NCI-H1048 (cell line): ENCODE data around the gene SOWAHA.
A peak's percentile ranks its signal among the peaks of the same experiment; 100 is the strongest.

Experiments
- DNase-seq: peaks from one replicate; lab custom pipeline; 2025; lab: John Stamatoyannopoulos, UW

SOWAHA gene

DNA sequence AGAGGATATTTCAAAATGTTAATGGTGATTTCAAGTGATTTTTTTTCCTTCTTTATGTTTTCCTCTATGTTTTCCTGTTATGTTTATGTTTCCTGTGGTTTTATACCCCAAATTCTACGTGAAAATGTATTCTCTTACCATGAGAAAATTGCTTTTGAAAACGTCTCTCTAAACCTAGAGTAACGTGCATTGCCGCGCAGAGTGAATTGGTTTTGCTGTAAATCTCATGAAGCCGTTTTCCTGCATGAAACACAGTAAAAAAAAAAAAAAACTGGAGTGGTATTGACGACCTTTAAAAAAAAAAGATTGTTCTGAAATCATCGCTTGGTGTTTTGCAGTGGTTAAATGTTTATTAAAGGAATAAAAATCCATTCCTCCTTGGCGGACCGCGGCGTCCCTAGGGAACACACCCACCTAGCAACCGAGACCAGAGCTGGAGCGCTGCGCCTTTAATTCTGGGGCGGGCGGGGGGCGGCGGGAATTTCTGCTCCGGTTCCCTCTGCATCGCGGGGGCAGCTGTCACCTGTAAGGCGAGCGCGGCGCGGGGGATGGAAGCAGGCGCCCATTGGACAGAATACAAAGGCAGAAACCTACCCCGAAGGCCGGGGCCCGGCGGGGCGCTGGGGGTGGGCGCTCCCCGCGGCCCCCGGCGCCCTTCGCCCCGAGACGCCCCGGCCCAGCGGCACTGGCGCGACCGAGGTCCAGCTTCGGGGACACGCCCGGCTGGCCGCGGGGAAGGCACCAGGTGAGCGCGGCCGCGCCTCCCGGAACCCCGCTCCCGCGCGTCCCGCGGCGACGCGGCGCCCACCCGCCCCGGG is at the start of gene SOWAHA:
TSS of gene SOWAHA (plus strand) at position 522 of the 818 bp plus-strand sequence. CDS start 320 bp downstream, outside the sequence.
- DNase-seq, result no peak

DNA sequence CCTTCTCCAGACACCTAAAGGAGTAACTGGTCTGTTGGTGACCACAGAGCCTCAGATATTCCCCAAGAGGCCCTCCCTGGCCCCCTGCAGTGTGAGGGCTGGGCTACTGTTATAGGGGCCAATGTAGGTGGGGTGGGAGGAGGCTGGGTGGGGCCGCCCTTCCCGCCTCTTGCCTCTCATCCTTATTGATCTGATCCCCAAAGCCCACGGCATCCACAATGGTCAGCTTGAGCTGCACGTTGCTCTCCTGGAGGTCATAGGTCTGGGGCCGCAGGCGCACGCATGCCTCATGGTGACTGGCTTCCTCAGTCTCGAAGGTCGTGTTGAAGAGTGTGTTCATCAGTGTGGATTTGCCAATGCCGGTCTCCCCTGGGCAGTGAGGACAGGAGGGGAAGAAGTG is 49.1 kb upstream of the SOWAHA start:
- DNase-seq, result no peak

DNA sequence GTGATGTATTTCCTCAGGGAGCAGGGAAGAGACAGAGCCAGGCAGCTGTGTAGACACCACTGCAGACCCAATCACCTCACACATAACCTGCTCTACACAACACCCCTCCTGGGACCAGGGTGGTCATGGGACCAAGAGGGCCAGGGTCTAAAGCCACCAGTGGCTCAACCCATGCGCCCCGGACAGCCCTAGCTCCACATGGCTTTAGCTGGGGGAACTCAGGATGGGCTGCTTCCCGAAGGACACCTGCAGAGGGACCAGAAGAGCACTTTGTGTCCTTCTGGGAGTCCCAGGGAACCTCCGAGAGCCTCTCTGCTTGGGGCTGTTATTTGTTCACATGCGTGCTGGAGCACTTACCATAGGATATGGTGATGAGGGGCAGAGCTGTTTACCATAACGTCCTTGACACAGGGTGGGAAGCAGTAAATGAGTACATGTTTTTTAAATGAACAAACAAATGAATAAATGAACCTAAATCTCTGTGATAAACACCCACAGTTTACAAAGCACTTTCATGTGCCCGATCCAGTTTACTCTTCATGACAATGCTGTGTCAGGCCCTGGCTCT is 48.3 kb upstream of the SOWAHA start:
- DNase-seq, result no peak

DNA sequence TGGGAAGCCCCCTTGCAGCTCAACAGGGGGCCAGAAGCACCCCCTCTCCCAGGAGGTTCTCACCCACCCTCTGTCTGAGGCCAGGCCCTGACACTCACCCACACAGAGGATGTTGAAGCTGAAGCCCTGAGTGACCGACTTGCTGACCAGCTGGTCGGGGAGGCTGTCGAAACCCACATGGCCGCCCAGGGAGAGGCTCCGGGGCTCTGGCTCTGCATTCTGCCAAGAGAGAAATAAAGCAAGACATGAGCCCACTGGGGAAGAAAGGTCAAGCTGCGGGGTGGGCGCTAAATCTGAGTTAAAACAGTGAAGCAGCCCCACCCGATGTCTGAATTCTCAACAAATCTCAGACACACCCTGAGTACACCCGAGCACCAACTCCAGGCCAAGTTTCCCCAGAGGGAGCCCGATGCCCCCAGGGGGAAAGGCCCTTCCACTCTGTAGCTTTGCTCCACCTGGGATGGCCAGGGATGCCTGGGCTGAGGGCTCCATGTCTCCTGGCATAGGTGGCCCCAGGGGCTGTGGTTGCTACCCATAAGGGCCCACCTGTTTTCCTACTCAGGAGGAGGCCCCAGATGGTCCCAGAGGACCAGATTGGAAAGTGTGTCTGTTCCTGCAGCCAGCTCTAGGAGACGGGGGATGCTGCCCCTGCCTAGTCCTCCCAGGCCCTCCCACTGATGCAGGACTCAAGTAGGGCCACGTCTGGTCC is 47.6 kb upstream of the SOWAHA start:
- no peak for DNase-seq

DNA sequence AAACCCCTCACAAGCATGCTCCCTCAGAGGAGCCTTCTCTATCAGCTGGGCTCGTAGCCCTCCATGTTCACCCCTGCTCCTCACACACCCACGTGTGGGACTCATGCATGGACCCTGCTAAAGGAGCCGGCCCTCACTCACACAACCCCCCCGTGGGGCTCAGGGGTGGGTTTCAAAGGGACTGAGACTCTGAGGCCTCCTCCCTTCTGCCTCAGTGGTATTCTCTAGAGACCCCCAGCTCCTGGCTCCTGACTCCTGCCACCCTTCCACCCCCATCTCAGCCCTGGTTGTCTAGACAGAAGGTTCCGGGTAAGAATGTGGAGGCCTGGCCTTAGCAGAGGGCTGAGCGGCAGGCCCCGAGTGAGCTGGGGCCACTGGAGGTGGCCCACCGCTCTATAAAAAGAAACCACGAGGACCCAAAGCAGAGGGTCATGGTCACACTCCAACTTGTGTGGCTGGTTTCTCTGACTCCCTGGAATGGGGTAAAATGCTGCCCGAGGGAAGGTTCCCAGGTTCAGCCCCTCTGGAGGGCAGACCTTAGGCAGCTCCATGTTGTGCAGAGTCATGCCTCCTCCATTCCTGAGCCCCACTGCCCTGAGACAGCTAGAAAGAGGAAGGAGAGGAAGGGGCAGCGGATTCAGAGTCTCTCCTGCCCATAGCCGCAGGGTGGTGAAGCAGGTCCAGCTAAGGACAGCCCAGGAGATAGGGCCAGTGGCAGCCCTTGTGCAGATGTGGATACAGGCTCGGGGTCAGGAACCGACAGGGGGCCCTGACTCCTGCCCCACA is 46.9 kb upstream of the SOWAHA start:
- DNase-seq, result no peak

DNA sequence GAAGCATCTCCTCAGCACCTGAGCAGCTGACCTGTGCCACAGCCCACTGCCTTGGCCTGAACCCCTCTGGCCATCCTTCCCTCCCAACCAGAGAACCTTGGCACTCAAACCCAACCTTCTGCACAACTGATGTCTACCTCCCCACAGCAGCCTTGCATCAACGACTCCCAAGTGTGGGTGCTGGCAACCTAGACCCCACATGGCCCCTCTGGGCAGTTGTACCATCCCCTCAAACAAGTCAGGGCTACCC is 46.4 kb upstream of the SOWAHA start:
- DNase-seq, result no peak

DNA sequence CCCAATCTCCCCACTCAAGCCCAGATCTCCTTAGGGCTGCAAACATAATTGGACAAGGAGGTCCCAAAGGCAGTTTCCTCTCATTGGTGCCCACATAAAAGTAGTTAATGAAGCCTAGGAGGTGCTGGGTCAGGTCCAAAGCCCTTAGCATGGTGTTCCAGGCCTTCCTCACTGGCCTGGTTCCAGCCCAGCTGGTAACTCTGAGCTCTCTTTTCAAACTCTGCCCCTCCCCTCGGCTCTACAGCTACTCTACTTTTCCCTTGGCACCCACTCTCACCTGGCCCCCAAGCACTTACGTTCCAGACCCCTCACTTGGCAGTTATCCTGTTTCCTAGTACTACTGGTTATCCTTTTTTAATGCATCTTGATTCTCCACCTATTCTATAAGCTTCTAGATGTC is 46.0 kb upstream of the SOWAHA start:
- no peak for DNase-seq

DNA sequence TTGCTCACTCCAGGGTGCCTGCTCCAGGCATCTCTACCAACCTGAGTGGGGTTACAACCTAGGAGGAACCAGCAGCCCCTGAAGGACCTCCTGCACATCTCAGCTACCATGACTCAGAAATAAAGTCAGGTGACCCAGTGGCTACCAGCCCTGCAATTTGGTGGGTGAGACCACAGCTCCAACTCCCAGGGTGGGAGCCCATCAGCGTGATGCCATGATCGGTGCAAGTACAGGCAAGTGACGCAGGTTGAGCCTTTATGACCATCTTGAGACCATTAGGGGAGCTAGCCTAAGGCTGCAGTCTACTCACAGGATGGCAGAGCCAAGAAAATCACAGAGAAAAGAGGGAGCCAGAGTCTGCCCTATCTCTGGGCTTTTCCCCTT is 44.6 kb upstream of the SOWAHA start:
- DNase-seq, result no peak

DNA sequence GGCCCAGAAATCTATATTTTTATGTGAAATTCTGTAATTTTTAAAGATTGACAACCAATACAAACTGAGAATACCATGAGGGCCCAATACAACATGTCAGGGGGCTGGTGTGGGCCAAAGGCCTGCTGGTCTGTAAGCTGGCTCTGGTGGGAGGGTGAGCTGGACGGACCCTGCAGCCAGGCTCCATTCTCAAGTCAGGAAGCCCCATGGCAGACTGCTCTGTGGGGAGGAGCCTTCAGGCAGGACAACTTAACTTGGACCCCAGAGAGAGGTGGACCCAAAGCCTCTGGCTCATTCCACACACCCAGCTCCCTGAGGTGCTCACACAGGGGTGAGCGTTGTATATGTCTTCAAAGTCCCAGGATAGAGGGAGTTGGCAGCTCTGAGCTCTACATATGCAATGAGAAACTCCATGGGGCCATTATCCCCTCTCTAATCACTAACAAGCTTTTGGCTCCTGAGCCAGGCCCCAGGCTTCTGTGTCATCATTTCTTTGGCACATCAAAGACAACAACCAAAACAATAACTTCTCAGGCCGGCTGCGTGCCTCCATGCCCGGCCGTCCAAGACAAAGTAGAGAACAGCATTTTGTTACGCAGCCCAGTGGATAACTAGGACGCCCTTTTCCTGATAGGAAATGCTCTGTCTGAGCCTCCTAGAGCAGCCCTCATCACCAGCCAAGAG is 42.5 kb upstream of the SOWAHA start:
- DNase-seq, result no peak

DNA sequence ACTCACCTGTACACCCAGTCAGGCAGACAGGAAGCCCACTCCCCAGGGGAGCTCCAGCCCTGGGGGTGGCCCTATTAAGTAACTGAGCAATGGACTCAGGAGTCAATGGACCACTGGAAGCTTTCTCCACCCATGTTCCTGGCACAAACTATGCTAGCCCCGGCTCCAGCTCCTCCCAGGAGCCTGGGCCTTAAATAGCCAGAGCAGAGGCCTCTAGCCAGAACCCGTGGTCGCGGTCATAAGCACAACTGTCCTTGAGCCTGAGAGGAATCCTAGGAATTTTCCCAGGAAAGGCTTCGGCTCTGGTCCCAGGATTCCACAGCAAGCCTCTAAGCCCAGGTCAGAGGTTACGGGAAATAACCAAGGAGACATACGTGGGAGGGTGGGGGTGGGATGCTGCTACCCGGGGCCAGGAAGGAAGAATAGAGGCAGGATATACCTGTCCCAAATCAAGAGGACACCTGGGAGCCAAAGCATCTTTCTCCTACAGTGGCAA is 41.6 kb upstream of the SOWAHA start:
- DNase-seq, result no peak

DNA sequence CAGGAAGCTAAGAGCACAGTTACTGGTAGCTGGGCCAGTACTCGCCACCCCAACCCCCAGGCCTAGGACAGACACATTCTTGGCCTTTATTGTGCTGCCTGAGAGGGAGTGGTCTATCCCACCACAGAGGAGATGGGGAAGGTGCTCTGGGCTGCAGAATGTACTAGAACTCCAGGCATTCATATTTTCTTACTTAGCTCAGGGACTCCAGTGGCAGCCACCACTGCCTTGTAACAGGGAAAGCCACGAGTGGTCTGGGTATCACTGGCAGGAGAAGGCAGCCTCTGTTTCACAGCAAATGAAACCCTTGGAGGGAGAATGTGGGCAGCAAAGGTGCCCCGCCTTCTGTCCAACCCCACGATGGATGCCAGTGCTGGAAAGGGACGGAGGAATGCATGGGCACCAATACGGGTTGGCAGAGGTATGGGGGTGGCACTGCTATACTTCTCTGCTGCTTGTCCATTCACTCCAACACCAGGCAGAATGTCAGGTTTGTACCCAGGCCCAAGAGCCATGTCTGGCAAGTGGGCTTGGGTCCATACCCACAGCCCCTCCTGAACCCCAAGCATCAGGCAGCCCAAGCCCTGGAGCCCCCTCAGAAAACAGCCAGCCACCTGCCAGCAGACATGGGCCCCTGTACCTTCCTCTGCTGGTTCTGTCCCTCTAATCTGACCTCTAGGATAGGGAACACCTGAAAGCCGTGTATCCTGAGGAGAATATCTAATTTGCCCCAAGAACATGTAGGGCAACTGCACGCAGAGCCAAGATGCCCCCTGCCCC is 40.6 kb upstream of the SOWAHA start:
- DNase-seq, result no peak

DNA sequence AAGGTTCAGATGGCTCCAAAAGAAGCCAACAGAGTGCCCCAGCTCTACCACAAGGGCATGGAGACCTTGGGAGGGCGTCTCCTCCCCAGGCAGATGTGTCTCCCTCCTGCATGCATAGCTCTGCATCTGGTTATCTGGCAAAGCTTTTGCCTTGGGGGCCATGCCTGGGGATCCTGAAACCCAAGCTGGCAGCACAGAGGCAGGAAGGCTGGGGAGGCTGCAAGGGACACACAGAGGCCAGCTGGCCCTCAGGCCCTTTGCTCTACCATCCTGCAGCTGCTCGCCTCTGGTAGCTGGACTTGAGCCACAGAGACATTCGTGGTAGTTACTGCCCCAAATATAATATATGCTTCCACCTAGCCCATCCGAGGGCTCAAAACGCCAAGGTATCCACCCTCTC is 40.0 kb upstream of the SOWAHA start:
- DNase-seq, result no peak

DNA sequence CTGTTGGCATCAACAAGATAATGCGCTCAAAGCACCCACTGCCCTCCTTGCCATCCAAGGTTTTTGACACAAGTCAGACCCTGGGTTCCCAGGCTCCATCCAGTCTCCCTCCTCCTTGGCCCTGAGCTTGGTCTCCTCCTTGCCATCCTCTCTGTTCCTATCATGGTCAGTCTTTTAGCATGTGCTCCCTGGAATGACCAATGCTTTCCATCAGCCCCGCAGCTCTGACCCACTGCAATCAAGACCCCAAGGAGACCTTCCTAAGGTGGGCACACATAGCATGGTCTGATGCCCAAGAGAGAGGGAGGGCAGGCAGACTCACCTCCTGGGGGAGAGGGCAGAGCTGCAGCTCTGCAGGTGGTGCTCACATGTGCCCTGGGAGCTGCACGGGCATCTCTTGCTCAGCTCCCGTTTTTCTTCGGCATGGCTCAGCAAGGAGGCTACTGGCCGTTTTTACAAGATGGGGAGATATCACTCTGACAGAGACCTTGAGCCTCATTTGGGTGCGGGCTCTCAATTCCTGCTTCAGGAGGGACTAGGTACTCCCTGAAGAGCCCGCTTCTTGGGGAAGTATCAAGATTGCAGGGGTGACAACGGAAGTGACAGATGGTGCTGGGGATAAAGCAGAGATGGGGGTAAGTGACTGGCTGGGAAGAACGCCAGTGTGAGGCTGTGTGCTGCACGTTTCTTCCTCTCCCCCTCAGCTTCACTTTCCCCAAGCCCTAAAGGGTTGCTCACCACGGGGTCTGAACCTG is 39.3 kb upstream of the SOWAHA start:
- no peak for DNase-seq

DNA sequence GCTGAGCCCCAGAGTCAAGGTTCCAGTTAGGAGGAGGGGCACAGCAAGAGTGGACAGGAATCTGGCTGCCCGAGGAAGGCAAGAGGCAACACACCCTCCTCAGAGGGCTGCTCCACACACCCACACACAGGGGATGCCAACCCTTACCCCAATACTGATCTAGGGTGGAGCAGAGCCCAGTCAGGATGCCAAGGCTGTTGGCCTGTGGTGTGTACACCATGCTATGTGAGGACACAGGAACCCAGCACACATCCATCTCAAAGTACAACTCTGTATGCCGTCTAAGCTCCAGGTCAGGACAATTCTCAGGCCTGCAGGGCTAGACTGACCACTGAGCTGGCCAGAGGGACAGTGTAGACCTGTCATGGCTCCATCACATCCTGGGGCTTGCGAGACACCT is 38.7 kb upstream of the SOWAHA start:
- no peak for DNase-seq

DNA sequence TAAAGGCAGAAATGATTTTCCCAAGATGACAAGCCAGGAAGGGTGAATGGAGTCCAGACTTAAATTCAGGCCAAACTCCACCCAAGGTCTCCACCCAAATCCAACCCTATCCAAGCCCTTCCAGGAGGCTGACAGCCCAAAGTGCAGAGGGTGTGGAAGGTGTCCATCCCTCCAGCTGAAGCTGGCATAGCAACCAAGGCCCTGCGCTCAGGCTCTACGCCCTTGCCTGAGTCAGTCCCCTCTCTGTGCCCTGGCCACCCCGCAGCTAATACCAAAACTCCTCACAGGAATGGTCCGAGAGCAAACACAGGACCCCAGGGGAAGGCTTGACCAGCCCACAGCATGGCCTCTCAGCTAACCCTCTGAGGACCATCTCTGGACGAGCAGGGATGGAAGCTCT is 38.2 kb upstream of the SOWAHA start:
- no peak for DNase-seq

DNA sequence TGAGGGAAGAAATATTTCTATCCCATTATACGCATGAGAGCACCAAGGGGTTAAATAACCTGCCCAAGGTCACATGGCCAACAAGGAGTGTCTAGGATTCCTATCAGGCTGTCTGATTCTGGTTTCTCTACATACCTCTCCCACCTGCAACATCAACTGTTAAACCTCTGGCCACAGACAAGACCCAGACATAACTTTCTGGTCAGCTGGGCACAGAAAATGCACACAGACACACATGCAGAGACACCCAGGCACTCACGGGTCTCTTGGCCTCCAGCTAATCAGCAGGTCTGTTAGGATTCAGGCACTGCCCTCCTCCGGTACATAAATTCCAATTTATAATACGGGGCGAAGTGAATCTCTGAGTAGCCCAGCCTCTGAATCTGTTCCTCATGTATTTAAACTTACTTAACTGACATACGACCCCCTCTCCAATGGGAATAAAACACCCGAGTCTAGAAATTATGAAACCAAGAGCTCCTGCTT is 37.6 kb upstream of the SOWAHA start:
- no peak for DNase-seq

DNA sequence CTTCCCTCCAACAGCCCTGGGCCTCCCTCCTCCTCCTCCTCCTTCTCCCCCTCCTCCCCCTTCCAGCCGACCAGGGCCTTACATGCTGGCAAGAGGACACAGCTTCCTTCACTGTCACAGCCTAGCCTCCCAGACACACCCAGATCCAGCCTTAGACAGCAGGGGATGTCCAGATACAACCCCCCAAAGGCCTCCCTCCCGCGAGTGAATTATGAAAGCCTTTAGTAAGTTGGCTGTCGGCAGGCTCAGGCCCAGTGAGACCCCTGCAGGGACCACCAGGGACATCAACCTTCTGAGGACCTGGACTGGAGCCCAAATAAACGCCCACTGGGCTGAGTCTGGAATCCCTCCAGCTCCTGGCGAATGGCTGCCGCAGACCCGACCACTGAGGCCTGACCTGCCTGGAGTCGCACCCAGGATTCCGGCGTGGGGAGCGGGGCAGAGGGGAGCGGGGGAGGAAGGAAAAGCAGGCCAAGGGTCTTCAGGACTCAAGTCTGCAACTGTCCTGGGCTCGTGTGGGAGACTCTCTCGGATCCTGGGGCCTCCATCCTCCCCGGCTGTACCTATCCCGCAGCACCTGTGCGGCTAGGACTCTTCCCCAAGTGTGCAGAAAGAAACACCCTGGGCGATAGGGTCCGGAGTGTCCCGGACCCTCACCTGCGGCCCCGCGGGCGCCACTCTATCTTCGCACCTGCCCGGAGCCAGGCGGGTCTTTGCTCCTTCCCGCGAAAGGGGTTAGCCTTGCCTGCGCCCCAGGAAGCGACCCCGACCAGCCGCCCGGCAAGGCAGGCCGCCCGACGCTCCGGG is 36.8 kb upstream of the SOWAHA start:
- no peak for DNase-seq

DNA sequence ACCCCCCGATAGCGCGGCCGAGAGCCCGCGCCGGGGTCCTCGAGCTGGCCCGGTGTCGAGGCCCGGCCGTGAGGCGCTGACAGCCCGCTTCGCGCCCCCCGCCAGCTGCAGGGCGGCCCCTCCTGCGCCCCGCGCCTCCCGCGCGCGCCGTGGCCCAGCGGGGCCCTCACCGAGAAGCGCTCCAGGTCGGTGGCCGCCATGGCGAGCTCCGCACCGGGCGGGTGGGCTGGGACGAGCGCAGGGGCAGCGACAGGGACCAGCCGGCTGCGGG is 36.2 kb upstream of the SOWAHA start:
- no peak for DNase-seq

DNA sequence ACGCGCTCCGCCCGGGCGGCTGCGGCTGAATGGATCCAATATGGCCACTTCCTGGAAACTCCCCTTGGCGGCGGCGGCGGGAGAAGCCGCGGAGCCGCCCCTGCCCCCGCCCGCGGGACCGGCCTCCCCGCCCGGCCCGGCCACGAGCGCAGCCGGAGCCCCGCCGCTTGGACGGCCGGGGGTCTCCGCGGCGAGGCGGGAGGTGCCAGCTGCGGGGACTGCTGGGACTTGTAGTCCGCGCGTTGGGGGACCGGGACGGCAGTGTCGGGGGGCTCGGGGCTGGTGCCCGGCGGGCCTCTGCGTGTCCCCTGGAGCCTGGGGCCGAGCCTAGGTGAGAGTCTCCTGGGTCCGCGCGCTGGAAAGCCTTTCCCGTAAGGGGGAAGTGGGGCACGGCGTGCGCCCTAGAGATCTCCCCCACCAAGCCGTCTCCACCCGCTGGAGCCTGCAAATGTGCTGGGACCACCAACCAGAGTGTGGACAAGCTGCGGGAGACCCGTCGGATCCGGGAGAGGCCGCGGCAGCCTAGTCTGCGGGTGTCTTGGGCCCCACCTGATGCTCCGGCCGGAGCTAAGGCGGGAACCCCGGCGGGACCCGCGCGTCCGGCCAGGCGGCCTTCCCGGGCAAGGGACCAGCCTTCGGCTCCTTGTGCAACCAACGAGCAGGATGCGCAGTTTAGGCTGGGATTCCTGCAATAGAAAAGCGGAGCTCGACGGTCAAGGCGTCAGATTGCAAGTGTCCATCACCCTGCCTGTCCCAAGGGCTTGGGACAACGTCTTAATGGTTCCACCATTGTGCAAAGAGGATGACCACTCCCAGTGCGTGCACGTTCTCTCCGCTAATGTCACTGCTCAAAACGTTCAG is 35.7 kb upstream of the SOWAHA start, which contains the start of gene SEPTIN8:
TSS of gene SEPTIN8 (minus strand) at position 31 of the 861 bp plus-strand sequence. CDS start 102 bp downstream, outside the sequence.
- peak; percentile 6 for DNase-seq
